GM19372 (cell line): ENCODE data around the gene GH1.
"Not testable (repeated sequence)": the region's sequence is repeated elsewhere in the genome, so short reads cannot be mapped to it uniquely, and the experiment has no call there.

ENCODE experiments used
- ATAC-seq: cut with Tn5 transposase; IDR thresholded peaks from one replicate; pipeline ENCODE4 v1.9.1; 2021; ENCODE audit warnings: mild to moderate bottlenecking, low read depth, moderate library complexity; ENCODE audit not compliant: unreplicated experiment

The GH1 gene

DNA sequence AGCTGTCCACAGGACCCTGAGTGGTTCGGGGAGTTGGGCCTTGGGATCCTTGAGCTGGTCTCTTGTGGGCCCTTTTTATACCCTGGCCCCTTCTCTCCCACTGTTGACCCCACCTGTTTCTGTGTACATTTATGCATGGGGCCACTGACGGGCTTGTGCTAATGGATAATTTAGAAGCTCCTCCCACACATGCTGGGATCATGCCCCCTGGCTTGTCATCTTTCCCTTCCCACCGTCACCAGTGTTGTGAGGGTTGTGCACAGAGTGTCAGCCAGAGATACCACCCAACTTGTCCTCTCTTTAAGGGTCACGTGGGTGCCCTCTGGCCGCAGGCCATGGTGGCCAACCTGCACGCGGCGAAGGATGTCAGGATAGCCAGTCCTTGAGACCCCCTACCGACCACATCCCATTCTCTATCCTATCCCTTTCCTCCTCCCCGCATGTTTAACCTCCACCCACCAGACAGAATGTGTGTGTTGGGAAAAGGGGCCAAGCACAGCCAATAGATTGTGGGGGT is at the start of gene GH1:
Gene GH1, minus strand, starts transcription at position 51 of the 517 bp plus-strand sequence. CDS start 63 bp downstream, outside the sequence.
- not testable (repeated sequence) for ATAC-seq

- no peak for ATAC-seq
Observed at GRCh38 chr17:63967953-63968352, 49.3 kb upstream of the GH1 start.

DNA sequence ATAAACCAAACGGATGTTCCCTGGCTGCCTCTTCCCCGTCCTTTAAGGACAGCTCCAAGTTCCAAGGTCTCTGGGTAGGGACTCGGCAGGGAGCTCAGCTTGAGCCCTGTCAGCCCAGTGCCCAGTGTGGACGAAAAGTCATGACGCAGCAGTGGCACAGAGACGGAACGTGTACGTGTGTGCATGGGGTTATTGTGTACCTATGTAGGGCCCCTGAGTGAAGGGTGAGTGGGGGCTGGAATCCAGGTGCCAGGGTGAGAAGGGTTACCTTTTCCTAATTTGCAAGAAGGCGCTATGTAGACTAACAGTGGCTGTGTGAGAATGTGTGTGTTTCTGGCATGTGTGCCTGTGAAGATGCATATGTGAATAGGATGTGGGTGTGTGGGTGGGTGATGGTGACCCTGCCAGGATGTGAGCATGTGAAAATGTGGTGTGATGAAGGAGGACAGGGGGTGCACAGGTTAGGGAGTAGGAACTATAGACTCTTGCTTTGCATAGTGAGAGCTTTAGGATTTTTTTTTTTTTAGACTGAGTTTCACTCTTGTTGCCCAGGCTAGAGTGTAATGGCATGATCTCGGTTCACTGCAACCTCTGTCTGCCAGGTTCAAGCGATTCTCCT is 48.1 kb upstream of the GH1 start:
- ATAC-seq, result no peak

DNA sequence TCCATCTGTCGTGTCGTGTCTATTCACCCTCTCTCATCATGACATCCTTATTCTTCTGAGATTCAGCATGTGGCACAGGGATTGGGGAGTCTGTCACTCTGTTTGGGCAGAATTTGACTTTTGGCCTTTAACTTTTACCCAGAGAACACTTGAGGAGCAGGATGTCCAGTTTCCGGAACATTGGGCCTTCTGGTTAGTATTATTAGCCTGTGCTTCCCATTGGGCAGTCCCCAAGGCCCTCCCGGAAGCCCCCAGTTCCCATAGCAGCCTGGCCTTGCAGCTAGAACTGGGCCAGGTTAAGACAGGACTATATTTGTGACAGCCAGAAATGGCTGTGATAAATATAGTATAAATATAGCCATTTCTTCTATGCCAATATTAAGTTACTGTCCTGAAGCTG is 44.5 kb upstream of the GH1 start:
- no peak for ATAC-seq

DNA sequence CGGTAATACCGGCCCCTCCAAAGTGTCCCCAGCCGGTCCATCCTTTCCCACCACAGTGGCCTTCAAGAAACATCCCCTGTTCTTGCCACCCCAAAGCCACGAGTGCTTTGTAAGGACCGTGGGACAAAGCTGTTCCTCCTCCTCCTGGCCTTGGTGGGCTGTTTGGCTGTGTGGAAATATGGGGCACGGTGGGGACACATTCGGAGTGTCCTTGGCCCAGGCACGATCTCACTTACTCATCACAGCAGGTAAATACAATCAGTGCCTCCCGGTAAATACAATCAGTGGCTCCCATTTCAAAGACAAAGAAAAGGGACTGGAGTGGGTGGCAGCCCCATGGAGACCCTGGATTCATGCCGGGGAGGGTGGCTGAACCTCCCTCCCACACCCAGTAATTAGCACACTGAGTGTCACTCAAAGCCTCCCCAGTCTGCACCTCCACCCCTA is 43.7 kb upstream of the GH1 start:
- ATAC-seq, result no peak

DNA sequence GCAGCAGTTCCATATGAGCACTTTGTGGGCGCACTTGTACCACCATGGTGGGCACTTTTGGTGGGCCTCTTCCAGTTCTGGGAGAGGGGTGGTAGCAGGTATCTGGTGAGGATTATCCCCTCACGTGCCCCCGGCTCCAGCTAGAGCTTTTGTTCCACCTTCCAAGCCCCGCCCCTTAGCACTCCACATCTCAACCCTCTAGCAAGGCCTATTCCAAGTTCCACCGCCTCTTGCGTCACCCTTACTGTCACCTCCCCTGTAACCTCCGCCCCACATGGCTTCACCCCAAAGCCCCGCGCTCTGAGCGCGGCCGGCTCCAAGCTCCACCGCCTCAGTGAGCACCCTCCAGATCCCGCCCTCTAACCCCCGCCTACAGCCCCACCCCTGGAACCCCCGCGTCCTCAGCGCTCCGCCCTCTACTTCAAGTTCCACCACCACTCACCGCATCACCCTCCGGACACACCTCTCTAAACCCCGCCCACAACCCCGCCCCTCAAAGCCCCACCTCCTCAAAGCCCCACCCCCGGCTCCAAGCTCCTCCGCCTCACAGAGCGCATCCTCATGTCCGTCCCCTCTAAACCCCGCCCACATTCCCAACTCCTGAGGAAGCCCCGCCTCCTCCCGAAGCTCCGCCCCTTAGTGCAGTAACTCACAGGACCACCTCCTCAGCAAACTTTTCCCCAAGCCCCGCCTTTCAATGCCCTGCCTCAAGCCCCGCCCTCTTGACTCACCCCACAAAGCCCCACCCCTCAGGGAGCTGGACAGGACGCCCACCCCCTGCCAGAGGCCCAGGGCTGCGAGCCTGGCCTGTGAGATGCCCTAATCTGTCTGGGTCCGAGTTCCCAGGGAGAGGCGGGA is 42.9 kb upstream of the GH1 start:
- no peak for ATAC-seq

GRCh38 chr17:63960430-63960829 is 41.8 kb upstream of the GH1 start:
- no peak for ATAC-seq

DNA sequence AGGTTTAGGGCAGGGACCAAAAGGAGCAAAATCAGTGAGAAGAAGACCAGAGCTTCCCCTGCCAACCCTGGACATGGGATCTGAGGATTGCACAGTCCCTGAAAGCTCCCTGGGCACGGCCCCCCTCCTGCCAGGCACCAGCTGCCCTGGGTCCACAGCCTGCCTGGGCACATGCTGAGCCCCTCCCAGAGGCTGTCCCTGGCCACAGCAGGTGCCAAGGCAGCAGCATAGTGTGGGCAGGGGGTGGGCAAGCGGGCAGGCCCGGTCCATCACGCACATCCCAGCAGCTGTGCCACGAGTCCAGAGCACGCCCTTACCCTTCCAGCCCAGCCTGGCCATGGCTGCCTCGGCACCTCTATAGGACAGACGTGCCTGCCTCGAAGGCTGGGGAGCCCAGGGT is 41.4 kb upstream of the GH1 start:
- ATAC-seq, result no peak

DNA sequence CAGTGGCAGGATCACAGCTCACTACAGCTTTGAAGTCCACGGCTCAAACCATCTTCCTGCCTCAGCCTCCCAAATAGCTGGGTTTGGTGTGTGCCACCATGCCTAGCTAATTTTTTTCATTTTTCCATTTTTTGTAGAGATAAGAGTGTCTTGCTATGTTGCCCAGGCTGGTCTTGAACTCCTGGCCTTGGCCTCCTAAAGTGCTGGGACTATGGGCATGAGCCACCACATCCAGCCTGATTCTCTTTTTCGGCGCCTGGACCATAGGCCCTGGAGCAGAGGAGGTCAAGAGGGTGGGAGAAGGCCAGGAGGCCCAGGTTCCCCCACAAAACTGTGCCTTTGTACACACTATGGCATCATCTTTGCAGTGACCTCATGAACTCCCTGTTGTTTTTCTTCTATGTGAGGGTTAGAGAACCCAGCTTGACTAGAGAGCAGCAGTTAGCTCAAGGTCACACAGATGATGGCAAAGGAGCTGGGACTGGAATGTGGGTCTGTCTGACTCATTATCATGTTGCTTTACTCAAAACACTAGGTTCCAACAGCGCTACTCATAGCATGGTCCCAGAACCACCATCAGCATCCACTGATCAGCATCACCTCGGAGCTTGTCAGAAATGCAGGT is 37.8 kb upstream of the GH1 start:
- ATAC-seq, result no peak

DNA sequence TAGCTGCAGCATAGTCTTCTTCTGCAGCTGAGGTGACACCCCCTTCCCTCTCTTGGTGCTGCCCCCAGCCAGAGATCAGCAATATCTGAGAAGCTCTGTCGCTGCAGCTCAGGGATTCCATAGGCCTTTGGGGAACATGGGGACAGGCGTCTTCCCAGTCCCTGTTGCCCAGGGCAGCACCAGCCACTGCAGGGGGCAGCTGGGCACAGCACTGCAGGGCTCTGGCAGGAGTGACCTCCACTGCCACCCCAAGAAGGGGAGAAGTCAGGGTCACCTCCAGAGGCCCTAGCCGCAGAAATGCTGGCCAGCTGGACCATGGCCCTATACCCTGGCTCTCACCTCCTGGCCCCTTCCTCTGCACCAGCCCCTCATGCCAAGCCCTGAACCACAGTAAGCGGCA is 37.2 kb upstream of the GH1 start:
- ATAC-seq, result no peak

- ATAC-seq, result no peak
Observed at GRCh38 chr17:63955232-63955631, 36.6 kb upstream of the GH1 start.

- ATAC-seq, result no peak
Observed at GRCh38 chr17:63954402-63955063, 35.9 kb upstream of the GH1 start.

DNA sequence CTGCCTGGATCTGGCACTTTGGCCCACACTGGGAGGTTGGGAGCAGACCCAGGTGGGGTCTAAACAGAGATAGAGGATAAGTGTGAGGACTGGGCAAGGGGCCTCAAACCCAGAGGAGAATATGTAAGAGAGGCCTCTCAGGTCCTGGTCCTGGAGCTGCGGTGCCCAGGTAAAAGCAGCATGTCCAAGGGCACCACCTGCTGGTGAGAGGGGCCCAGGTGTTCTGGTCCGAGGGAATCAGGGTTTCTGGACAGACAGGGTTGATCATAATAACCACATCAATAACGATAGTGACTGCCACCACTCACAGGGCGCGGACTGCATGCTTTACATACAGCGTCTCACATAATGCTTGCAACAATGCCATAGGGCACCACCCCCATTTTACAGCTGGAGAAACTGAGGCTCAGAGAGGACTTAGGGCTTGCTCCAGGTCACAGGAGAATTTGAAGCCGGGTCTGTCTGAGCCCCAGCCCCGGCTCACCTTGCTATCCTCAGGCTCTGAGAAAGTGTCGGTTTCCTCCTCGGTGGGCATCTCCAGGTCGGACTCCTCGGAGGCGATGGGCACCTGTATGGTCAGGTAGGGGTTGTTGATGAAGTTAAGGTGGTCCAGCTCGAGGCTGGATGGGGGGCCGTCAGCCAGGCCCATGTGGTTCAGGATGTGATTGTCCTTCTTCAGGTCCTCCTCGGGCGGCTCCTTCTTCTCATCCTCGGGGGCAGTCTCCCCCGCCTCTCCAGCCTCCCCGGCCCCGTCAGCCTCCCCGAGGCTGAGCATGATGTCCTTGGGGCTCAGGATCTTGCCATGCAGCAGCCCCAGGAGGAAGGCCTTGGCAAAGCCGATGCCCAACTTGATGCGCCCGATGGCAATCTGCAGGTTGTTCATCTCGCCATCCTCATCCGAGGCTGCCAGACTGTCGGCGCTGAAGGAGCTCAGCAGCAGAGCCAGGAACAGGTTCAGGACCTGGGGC is 32.6 kb upstream of the GH1 start:
- no peak for ATAC-seq

DNA sequence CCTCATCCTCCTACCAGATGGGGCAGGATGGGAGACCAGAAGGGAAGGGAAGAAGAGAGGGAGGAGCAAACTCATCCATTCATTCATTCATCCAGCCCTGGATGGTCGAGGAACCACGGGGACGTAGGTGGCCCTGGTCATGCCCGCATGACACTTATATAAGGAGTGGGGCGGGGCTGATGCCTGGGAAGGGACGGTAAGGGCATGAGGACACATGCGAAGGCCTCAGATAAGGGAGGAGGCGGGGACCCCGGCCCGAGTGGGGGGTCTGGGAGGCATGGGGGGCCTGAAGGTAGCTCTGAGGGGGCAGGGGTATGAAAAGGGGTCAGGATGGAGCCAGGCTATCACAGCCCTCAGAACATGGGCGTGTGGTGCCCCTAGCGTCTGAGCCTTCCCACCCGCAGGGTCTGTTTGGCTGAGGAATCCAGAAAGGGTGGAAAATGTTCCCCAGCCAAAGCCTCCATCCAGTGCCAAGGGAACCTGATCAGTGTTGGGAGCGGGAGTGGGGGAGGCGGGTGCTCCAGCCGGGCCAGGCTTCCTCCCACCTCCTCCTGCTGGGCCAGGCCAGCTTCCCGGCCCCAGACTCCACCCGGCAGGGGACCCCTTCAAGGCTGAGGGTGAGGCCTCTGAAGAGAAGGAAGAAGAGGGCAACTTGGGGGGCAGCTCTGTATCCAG is 31.1 kb upstream of the GH1 start:
- no peak for ATAC-seq

DNA sequence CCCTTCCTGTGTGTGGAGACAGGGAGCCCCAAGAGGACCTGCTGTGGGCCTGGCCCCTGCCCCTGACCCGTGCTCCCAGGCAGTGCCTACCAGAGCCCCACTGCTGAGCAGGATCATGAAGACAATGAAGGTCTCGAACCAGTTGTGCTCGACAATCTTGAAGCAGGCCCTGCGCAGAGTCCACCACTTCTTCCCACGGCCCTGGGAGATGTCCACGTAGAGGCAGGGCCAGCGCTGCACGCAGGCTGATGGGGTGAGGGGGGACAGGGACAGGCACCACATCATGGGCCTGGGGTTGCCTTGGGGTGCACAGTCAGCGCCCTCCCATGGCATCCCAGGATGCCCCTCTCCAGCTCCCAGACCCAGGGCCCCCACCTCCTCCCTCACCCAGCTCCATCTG is 29.9 kb upstream of the GH1 start:
- no peak for ATAC-seq

GRCh38 chr17:63947711-63948330 is 29.2 kb upstream of the GH1 start:
- no peak for ATAC-seq

- ATAC-seq, result no peak
Observed at GRCh38 chr17:63946440-63947363, 28.1 kb upstream of the GH1 start.
